GM12878 (cell line): ENCODE measurements around the gene COX6B2.

Source experiments
- BCL11A ChIP-seq: IDR thresholded peaks from 2 replicates; pipeline ENCODE4 v1.6.1; 2011; ENCODE audit warnings: low read depth, low read length
- CHD4 ChIP-seq: fragments of 200-600 bp; sonication (generic); IDR thresholded peaks from 2 replicates; pipeline ENCODE4 v1.6.1; 2016; ENCODE audit warnings: mild to moderate bottlenecking
- FOS ChIP-seq: IDR thresholded peaks from 3 replicates; pipeline ENCODE4 v1.6.1; 2011; ENCODE audit warnings: borderline replicate concordance; ENCODE audit not compliant: insufficient read length; ENCODE audit errors: extremely low read depth
- GABPA ChIP-seq: IDR thresholded peaks from 2 replicates; pipeline ENCODE4 v1.6.1; 2014; ENCODE audit warnings: antibody characterized with exemption, low read depth, mild to moderate bottlenecking, inconsistent platforms
- MTA3 ChIP-seq: IDR thresholded peaks from 2 replicates; pipeline ENCODE4 v1.6.1; 2012; ENCODE audit warnings: low read length, inconsistent platforms, borderline replicate concordance
- NFIC ChIP-seq: IDR thresholded peaks from 2 replicates; pipeline ENCODE4 v1.6.1; 2012; ENCODE audit warnings: low read depth, mild to moderate bottlenecking, inconsistent platforms, low read length, moderate library complexity
- NRF1 ChIP-seq: conservative IDR thresholded peaks from 2 replicates; pipeline ENCODE4 v1.6.1; 2011; ENCODE audit warnings: mild to moderate bottlenecking, low read depth, low read length, improper control_type of control experiment
- POLR2A ChIP-seq: IDR thresholded peaks from 2 replicates; pipeline ENCODE4 v1.6.1; 2011; ENCODE audit warnings: low read depth, mild to moderate bottlenecking, low read length
- SMAD1 ChIP-seq: fragments of 450-650 bp; IDR thresholded peaks from 2 replicates; pipeline ENCODE4 v1.6.1; 2018; ENCODE audit warnings: mild to moderate bottlenecking, low read depth; ENCODE audit not compliant: partially characterized antibody
- SPI1 ChIP-seq: IDR thresholded peaks from 2 replicates; pipeline ENCODE4 v1.6.1; 2011; ENCODE audit warnings: low read depth, mild to moderate bottlenecking, low read length, moderate library complexity, borderline replicate concordance; ENCODE audit not compliant: insufficient read depth
- STAT3 ChIP-seq: IDR thresholded peaks from 2 replicates; pipeline ENCODE4 v1.6.1; 2011; ENCODE audit warnings: low read depth, low read length, improper control_type of control experiment
- YY1 ChIP-seq: IDR thresholded peaks from 2 replicates; pipeline ENCODE4 v1.6.1; 2011; ENCODE audit warnings: low read depth, mild to moderate bottlenecking, low read length
- TF ChIP-seq, protein P1 (sequence below), 3 experiments: IDR thresholded peaks in 2 of 3; conservative IDR thresholded peaks in 1 of 3; 2 replicates each; pipeline ENCODE4 v1.5.1; 2011; ENCODE audit warnings: low read depth in 3 of 3, low read length in 3 of 3, mild to moderate bottlenecking in 3 of 3, control low read depth in 2 of 3, moderate library complexity in 2 of 3, inconsistent platforms in 1 of 3, mixed read lengths in 1 of 3; ENCODE audit not compliant: control insufficient read depth in 2 of 3, insufficient read depth in 1 of 3; ENCODE audit errors: extremely low read depth in 1 of 3

DNA sequence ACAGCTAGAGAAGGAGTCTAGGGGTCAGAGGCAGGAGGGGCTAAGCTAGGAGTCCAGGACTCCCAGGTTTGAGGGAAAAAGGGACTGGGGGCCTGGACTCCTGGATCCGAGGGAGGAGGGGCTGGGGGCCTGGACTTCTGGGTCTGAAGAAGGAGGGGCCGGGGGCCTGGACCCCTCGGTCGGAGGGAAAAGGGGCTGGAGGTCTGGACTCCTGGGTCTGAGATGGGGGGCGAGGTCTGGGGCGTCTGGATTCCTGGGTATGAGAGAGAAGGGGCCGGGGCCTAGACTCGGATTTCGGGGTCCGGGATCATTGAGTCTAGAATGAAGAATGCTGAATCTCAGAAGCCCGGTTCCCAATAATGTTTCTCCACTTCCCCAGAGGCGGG, 52.2 kb downstream of the COX6B2 start:
- no peak for TF ChIP-seq NFIC
- TF ChIP-seq SMAD1: no peak
- TF ChIP-seq SPI1: no peak
- TF ChIP-seq BCL11A: no peak
- no peak for TF ChIP-seq CHD4
- TF ChIP-seq, protein P1, sequence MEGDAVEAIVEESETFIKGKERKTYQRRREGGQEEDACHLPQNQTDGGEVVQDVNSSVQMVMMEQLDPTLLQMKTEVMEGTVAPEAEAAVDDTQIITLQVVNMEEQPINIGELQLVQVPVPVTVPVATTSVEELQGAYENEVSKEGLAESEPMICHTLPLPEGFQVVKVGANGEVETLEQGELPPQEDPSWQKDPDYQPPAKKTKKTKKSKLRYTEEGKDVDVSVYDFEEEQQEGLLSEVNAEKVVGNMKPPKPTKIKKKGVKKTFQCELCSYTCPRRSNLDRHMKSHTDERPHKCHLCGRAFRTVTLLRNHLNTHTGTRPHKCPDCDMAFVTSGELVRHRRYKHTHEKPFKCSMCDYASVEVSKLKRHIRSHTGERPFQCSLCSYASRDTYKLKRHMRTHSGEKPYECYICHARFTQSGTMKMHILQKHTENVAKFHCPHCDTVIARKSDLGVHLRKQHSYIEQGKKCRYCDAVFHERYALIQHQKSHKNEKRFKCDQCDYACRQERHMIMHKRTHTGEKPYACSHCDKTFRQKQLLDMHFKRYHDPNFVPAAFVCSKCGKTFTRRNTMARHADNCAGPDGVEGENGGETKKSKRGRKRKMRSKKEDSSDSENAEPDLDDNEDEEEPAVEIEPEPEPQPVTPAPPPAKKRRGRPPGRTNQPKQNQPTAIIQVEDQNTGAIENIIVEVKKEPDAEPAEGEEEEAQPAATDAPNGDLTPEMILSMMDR (IDR thresholded peaks at IDR 0.05 in 2 of 3, conservative IDR thresholded peaks at IDR 0.05 in 1 of 3; ENCODE audit: control insufficient read depth in 2 of 3, extremely low read depth in 1 of 3, insufficient read depth in 1 of 3, low read depth in 3 of 3, low read length in 3 of 3): no peak
- no peak for TF ChIP-seq POLR2A
- TF ChIP-seq NRF1: no peak
- no peak for TF ChIP-seq YY1
- TF ChIP-seq STAT3: no peak
- no peak for TF ChIP-seq FOS
- no peak for TF ChIP-seq GABPA
- no peak for TF ChIP-seq MTA3
